ENCODE data around the gene NUP35. TPM values are rescaled to one million over a fixed set of nuclear protein-coding genes. Genes with fewer than 3 reads are reported as not detected.

NUP35 gene
- total and polyA plus RNA-seq, 2 of the 4 experiments (the other 2 are of a cell fraction), result 10.9 to 23.3 TPM

DNA sequence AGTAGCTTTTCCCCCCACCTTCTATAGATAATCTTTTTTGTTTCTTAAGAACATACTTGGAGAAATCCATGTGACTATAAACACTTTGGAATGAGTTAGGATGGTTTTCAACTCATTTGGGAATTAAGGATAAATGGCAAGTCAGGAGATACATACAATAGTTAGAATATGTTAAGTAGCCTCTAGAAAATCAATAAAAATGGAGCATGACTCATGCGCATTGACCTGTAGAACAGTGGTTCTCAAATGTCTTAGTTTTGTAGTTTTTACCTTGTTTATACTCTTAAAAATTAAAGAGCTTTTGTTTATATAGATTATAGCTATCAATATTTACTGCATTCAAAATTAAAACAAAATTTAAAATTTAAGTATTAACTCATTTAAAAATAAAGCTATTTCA, 24.7 kb downstream of the NUP35 start:
- Histone ChIP-seq H3K56ac (ENCODE audit: extremely low read depth, insufficient read depth, low read length) (no peak overlapping the region), H3K23ac (ENCODE audit: low read depth, low read length) (no peak overlapping the region), H2AK5ac (ENCODE audit: low read depth, low read length) (no peak overlapping the region), H3K9ac (ENCODE audit: low read depth, low read length) (no peak overlapping the region), H3K4me3 (ENCODE audit: insufficient read depth, low read depth, low read length) (no peak overlapping the region), H4K20me1 (ENCODE audit: insufficient read depth, low read length) (no peaks in the 10 kb centered on the region), H3K9me3 (ENCODE audit: control insufficient read depth, insufficient read depth, low read length) (no peaks in the 10 kb centered on the region), H2BK15ac (ENCODE audit: low read depth, low read length) (no peak overlapping the region), H3K4me1 (ENCODE audit: control insufficient read depth, insufficient read depth, low read length) (peaks cover 8% of the 10 kb centered on the region), H3K27me3 (ENCODE audit: control insufficient read depth, insufficient read depth, low read length) (no peaks in the 10 kb centered on the region), H2BK20ac (ENCODE audit: low read depth, low read length) (no peak overlapping the region), H2AFZ (replicated peaks; ENCODE audit: low read length, poor library complexity) (no peak overlapping the region), H2BK120ac (ENCODE audit: low read depth, low read length) (no peak overlapping the region), H4K91ac (ENCODE audit: insufficient read depth, low read depth, low read length) (no peak overlapping the region), H2AK9ac (replicated peaks; ENCODE audit: low read depth, low read length, poor library complexity) (no peak overlapping the region), H3K36me3 (ENCODE audit: control insufficient read depth, insufficient read depth, low read length) (no peaks in the 10 kb centered on the region), H4K8ac (ENCODE audit: low read depth in 2 of 2, low read length in 2 of 2) (no peak overlapping the region), H4K5ac (ENCODE audit: low read depth, low read length) (no peak overlapping the region), H3K4ac (ENCODE audit: low read depth, low read length) (no peak overlapping the region), H3K79me1 (ENCODE audit: low read depth in 1 of 2, low read length in 2 of 2) (peaks cover 7 to 16% of the 10 kb centered on the region in 2 experiments), H3K14ac (replicated peaks; ENCODE audit: low read depth, low read length) (no peak overlapping the region), H3K4me2 (ENCODE audit: low read depth, low read length) (no peak overlapping the region), H3K27ac (ENCODE audit: insufficient read depth, low read length) (no peak overlapping the region; the same call in 1 of the 2 replicates), H3K9me1 (ENCODE audit: insufficient read depth, low read length) (no peaks in the 10 kb centered on the region), H2BK5ac (ENCODE audit: low read depth, low read length, poor library complexity, severe bottlenecking) (no peak overlapping the region), H3K18ac (ENCODE audit: low read depth, low read length) (peak overlapping the region; percentile 35; the same call in 1 of the 2 replicates)
- ChIA-PET POLR2A (ENCODE audit: unreplicated experiment) (no interaction called here), CTCF (no interaction called here)
- DNase-seq, result peak; percentile 28
- no CpG with 5 or more reads among the region's 1 CpG for WGBS, 2 experiments (ENCODE audit: extremely low coverage in 2 of 2, insufficient read length in 1 of 2)
- TF ChIP-seq MXI1 (IDR thresholded peaks at IDR 0.05; ENCODE audit: borderline replicate concordance, low read depth, low read length), result no peak
- no peak for TF ChIP-seq RCOR1 (IDR thresholded peaks at IDR 0.05; ENCODE audit: insufficient replicate concordance, low read length)
- TF ChIP-seq CEBPB (IDR thresholded peaks at IDR 0.05; ENCODE audit: low read depth, low read length), result no peak
- no peak for TF ChIP-seq POLR2A (IDR thresholded peaks at IDR 0.05; ENCODE audit: low read depth, low read length)
- TF ChIP-seq FOS (IDR thresholded peaks at IDR 0.05; ENCODE audit: low read depth, low read length), result no peak
- TF ChIP-seq, protein P1, sequence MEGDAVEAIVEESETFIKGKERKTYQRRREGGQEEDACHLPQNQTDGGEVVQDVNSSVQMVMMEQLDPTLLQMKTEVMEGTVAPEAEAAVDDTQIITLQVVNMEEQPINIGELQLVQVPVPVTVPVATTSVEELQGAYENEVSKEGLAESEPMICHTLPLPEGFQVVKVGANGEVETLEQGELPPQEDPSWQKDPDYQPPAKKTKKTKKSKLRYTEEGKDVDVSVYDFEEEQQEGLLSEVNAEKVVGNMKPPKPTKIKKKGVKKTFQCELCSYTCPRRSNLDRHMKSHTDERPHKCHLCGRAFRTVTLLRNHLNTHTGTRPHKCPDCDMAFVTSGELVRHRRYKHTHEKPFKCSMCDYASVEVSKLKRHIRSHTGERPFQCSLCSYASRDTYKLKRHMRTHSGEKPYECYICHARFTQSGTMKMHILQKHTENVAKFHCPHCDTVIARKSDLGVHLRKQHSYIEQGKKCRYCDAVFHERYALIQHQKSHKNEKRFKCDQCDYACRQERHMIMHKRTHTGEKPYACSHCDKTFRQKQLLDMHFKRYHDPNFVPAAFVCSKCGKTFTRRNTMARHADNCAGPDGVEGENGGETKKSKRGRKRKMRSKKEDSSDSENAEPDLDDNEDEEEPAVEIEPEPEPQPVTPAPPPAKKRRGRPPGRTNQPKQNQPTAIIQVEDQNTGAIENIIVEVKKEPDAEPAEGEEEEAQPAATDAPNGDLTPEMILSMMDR (conservative IDR thresholded peaks at IDR 0.05; ENCODE audit: low read depth, low read length), result no peak
- TF ChIP-seq NFE2L2 (IDR thresholded peaks at IDR 0.05; ENCODE audit: low read depth, low read length), result no peak
- BruUV-seq (replicated peaks), result no TSS peak
- intact Hi-C loops (cut with micrococcal nuclease) (no loop called here), dilution Hi-C loops (cut with HindIII; ENCODE audit: low sequenced_read_pairs, unreplicated experiment) (no loop called here), in situ Hi-C loops (cut with MboI; ENCODE audit: low sequenced_read_pairs) (no loop called here)
- ATAC-seq (ENCODE audit: low read depth), result peak; percentile 54
